Measurements from ENCODE around the gene GPR17. TPM values are rescaled to one million over a fixed set of nuclear protein-coding genes. Genes with fewer than 3 reads are reported as not detected.

The GPR17 gene
- total and polyA plus RNA-seq, 4 experiments from 2014 or later, result not detected

DNA sequence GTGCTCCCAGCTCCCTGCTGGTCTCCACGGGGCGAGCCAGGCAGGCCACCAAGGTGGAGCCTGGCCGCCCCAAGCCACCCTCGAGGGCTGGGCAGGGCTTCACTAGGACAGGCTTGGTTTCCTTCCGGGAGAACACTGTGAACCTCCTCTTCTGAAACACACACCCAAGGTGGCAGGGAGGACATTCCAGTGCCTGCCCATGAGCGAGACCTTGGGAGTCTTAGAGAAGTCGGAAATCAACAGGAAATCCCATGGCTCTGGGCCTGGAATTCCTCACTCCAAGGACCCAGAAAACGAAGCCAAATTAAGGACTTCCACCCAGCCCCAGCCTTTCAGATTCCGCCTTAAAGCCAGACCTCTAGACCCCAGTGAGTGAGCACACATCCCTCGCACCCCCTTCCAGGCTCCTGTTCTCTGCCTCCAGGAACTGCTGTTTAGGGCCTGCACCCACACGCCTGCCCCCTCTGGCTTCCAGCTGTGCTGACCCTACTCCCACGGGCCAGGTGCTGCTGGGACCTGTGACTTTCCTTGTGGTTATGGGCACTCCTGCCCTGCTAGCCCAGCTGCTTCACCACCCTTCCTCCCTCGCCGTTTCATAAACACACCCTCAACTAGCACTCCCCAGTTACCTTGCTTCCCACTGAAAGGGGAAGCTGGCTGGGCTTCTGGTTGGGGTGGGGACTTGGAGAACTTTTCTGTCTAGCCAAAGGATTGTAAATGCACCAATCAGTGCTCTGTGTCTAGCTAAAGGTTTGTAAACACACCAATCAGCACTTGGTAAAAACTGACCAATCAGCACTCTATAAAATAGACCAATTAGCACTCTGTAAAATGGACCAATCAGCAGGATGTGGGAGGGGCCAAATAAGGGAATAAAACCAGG, 13.7 kb downstream of the GPR17 start:
- CTCF ChIA-PET (ENCODE audit: partially characterized antibody), result interaction anchor here (0.7 kb wide), 1 partner anchor 10 kb away, joined by 3 read pairs; no protein-coding TSS in a partner anchor
- H3K27me3 Mint-ChIP-seq, result peaks cover 14 to 23% of the 10 kb centered on the region in 2 donors
- H3K27me3 ChIP-seq (ENCODE audit: insufficient read depth, low read length), result peaks cover 14% of the 10 kb centered on the region

GRCh38 chr2:127660291-127660578, 14.3 kb downstream of the GPR17 start:
- no peaks in the 10 kb centered on the region for H3K9me3 ChIP-seq (ENCODE audit: control insufficient read depth in 1 of 2, low read length in 2 of 2)
- H3K9me3 Mint-ChIP-seq, result no peaks in the 10 kb centered on the region
- CTCF ChIA-PET (ENCODE audit: partially characterized antibody), result interaction anchor here (0.7 kb wide), 1 partner anchor 10 kb away, joined by 3 read pairs; no protein-coding TSS in a partner anchor
- peaks cover 17 to 28% of the 10 kb centered on the region in 2 donors for H3K27me3 Mint-ChIP-seq
- no peak overlapping the region for H3K4me3 Mint-ChIP-seq
- no peaks in the 10 kb centered on the region for H3K4me1 ChIP-seq (ENCODE audit: insufficient read depth, low read length)
- H3K27me3 ChIP-seq (ENCODE audit: insufficient read depth, low read length), result peaks cover 19% of the 10 kb centered on the region
- intact Hi-C loops (cut with micrococcal nuclease), result no loop called here
- H3K4me1 Mint-ChIP-seq, result no peaks in the 10 kb centered on the region
- no peak overlapping the region for H3K27ac ChIP-seq (ENCODE audit: low read depth, low read length)
- H3K27ac Mint-ChIP-seq, result no peak overlapping the region
- H3K36me3 Mint-ChIP-seq, result no peaks in the 10 kb centered on the region
- POLR2A ChIA-PET (ENCODE audit: partially characterized antibody), result no interaction called here
- no peak overlapping the region for H3K4me3 ChIP-seq (ENCODE audit: low read length in 2 of 2)
- no peak for DNase-seq
- no peaks in the 10 kb centered on the region for H3K36me3 ChIP-seq (ENCODE audit: insufficient read depth, low read length)

More for the DNA sequence above, 13.7 kb downstream of the GPR17 start:
- H3K4me1 Mint-ChIP-seq, result no peaks in the 10 kb centered on the region
- peak in 1 of 5 donors; percentile 35 for DNase-seq
- Histone ChIP-seq H3K36me3 (ENCODE audit: insufficient read depth, low read length) (no peaks in the 10 kb centered on the region), H3K27ac (ENCODE audit: low read depth, low read length) (no peak overlapping the region), H3K9me3 (ENCODE audit: control insufficient read depth in 1 of 2, low read length in 2 of 2) (no peaks in the 10 kb centered on the region), H3K4me1 (ENCODE audit: insufficient read depth, low read length) (no peaks in the 10 kb centered on the region), H3K4me3 (ENCODE audit: low read length in 2 of 2) (no peak overlapping the region)
- H3K27ac Mint-ChIP-seq, result no peak overlapping the region
- H3K36me3 Mint-ChIP-seq, result no peaks in the 10 kb centered on the region
- no peak overlapping the region for H3K4me3 Mint-ChIP-seq
- no peaks in the 10 kb centered on the region for H3K9me3 Mint-ChIP-seq
- POLR2A ChIA-PET (ENCODE audit: partially characterized antibody), result no interaction called here
- intact Hi-C loops (cut with micrococcal nuclease), result no loop called here

DNA sequence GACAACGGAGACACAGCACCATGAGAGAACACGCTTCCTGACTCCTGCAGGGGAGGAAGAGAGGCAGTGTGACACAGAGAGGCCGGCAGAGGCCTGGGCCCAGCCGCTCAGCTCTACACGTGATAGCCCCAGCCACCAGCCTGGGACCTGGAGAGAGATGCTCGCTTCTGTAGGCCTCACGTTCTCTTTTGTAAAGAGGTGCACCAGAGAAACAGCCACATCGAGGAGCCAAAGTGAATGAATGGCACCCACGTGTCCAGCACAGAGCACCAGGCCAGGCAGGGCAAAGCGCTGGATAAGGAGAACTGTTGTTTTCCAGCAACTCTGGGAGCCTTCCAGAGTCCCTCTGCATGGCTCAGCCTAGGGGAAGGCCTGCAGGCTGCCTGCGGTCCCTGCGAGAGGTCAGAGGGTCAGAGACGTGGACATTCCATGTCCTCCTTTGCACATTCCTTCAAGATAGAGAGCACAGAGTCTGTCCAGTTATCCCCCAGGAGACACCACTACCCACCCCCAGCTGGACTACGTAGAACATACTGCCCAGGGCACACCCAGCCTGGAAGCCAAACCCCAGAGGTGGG, 15.2 kb downstream of the GPR17 start:
- Histone ChIP-seq H3K9me3 (ENCODE audit: control insufficient read depth in 1 of 2, low read length in 2 of 2) (no peaks in the 10 kb centered on the region), H3K4me3 (ENCODE audit: low read length in 2 of 2) (no peak overlapping the region), H3K36me3 (ENCODE audit: insufficient read depth, low read length) (no peaks in the 10 kb centered on the region), H3K27me3 (ENCODE audit: insufficient read depth, low read length) (peaks cover 19% of the 10 kb centered on the region), H3K27ac (ENCODE audit: low read depth, low read length) (no peak overlapping the region), H3K4me1 (ENCODE audit: insufficient read depth, low read length) (no peaks in the 10 kb centered on the region)
- Mint-ChIP-seq H3K9me3 (no peaks in the 10 kb centered on the region), H3K4me3 (no peak overlapping the region), H3K4me1 (no peaks in the 10 kb centered on the region), H3K27ac (no peak overlapping the region), H3K36me3 (no peaks in the 10 kb centered on the region), H3K27me3 (peaks cover 17 to 36% of the 10 kb centered on the region in 2 donors)
- ChIA-PET CTCF (ENCODE audit: partially characterized antibody) (no interaction called here), POLR2A (ENCODE audit: partially characterized antibody) (no interaction called here)
- intact Hi-C loops (cut with micrococcal nuclease), result no loop called here
- peak in 1 of 5 donors; percentile 13 for DNase-seq

- H3K4me3 ChIP-seq (ENCODE audit: low read length in 2 of 2), result no peak overlapping the region
- DNase-seq, result no peak
- no peaks in the 10 kb centered on the region for H3K9me3 ChIP-seq (ENCODE audit: control insufficient read depth in 1 of 2, low read length in 2 of 2)
- Mint-ChIP-seq H3K27me3 (peaks cover 24 to 43% of the 10 kb centered on the region in 2 donors), H3K27ac (no peak overlapping the region), H3K4me3 (no peak overlapping the region), H3K36me3 (no peaks in the 10 kb centered on the region), H3K9me3 (no peaks in the 10 kb centered on the region), H3K4me1 (no peaks in the 10 kb centered on the region)
- CTCF ChIA-PET (ENCODE audit: partially characterized antibody), result no interaction called here
- peaks cover 19% of the 10 kb centered on the region for H3K27me3 ChIP-seq (ENCODE audit: insufficient read depth, low read length)
- POLR2A ChIA-PET (ENCODE audit: partially characterized antibody), result no interaction called here
- no peaks in the 10 kb centered on the region for H3K4me1 ChIP-seq (ENCODE audit: insufficient read depth, low read length)
- H3K27ac ChIP-seq (ENCODE audit: low read depth, low read length), result no peak overlapping the region
- intact Hi-C loops (cut with micrococcal nuclease), result no loop called here
- no peaks in the 10 kb centered on the region for H3K36me3 ChIP-seq (ENCODE audit: insufficient read depth, low read length)
Measured at GRCh38 chr2:127661949-127662510, 16.1 kb downstream of the GPR17 start.

GRCh38 chr2:127662937-127663565, 17.1 kb downstream of the GPR17 start:
- no peak for DNase-seq
- Histone ChIP-seq H3K9me3 (ENCODE audit: control insufficient read depth in 1 of 2, low read length in 2 of 2) (no peaks in the 10 kb centered on the region), H3K27me3 (ENCODE audit: insufficient read depth, low read length) (peaks cover 19% of the 10 kb centered on the region), H3K4me3 (ENCODE audit: low read length in 2 of 2) (no peak overlapping the region), H3K36me3 (ENCODE audit: insufficient read depth, low read length) (no peaks in the 10 kb centered on the region), H3K4me1 (ENCODE audit: insufficient read depth, low read length) (no peaks in the 10 kb centered on the region), H3K27ac (ENCODE audit: low read depth, low read length) (no peak overlapping the region)
- no peak overlapping the region for H3K27ac Mint-ChIP-seq
- H3K36me3 Mint-ChIP-seq, result no peaks in the 10 kb centered on the region
- CTCF ChIA-PET (ENCODE audit: partially characterized antibody), result no interaction called here
- POLR2A ChIA-PET (ENCODE audit: partially characterized antibody), result no interaction called here
- H3K4me1 Mint-ChIP-seq, result no peaks in the 10 kb centered on the region
- intact Hi-C loops (cut with micrococcal nuclease), result no loop called here
- H3K27me3 Mint-ChIP-seq, result peaks cover 28 to 46% of the 10 kb centered on the region in 2 donors
- H3K9me3 Mint-ChIP-seq, result no peaks in the 10 kb centered on the region
- no peak overlapping the region for H3K4me3 Mint-ChIP-seq

GRCh38 chr2:127663566-127664064, 17.7 kb downstream of the GPR17 start:
- no peaks in the 10 kb centered on the region for H3K9me3 ChIP-seq (ENCODE audit: control insufficient read depth in 1 of 2, low read length in 2 of 2)
- no peak for DNase-seq
- Mint-ChIP-seq H3K9me3 (no peaks in the 10 kb centered on the region), H3K4me1 (no peaks in the 10 kb centered on the region), H3K36me3 (no peaks in the 10 kb centered on the region), H3K4me3 (no peak overlapping the region), H3K27ac (no peak overlapping the region), H3K27me3 (peaks cover 28 to 46% of the 10 kb centered on the region in 2 donors)
- ChIA-PET POLR2A (ENCODE audit: partially characterized antibody) (no interaction called here), CTCF (ENCODE audit: partially characterized antibody) (interaction anchor here (1.3 kb wide), 1 partner anchor 13 kb away, joined by 5 read pairs; no protein-coding TSS in a partner anchor)
- peaks cover 19% of the 10 kb centered on the region for H3K27me3 ChIP-seq (ENCODE audit: insufficient read depth, low read length)
- intact Hi-C loops (cut with micrococcal nuclease), result no loop called here
- no peak overlapping the region for H3K4me3 ChIP-seq (ENCODE audit: low read length in 2 of 2)
- no peaks in the 10 kb centered on the region for H3K36me3 ChIP-seq (ENCODE audit: insufficient read depth, low read length)
- no peaks in the 10 kb centered on the region for H3K4me1 ChIP-seq (ENCODE audit: insufficient read depth, low read length)
- no peak overlapping the region for H3K27ac ChIP-seq (ENCODE audit: low read depth, low read length)

Measured in CD4-positive, alpha-beta memory T cell (primary cell).